GM10266 (cell line): Measurements from ENCODE around the gene ERCC8.
"Not testable (repeated sequence)": the region's sequence is repeated elsewhere in the genome, so short reads cannot be mapped to it uniquely, and the experiment has no call there.

ENCODE experiments used
- DNase-seq: peaks from one replicate; pipeline ENCODE4 v3.0.0; 2012; ENCODE audit errors: extremely low spot score
- CTCF ChIP-seq: IDR thresholded peaks from 2 replicates; pipeline ENCODE4 v1.5.1; 2012; ENCODE audit warnings: mild to moderate bottlenecking, low read depth; ENCODE audit not compliant: control insufficient read depth, insufficient read depth; ENCODE audit errors: missing control alignments

Gene ERCC8

DNA sequence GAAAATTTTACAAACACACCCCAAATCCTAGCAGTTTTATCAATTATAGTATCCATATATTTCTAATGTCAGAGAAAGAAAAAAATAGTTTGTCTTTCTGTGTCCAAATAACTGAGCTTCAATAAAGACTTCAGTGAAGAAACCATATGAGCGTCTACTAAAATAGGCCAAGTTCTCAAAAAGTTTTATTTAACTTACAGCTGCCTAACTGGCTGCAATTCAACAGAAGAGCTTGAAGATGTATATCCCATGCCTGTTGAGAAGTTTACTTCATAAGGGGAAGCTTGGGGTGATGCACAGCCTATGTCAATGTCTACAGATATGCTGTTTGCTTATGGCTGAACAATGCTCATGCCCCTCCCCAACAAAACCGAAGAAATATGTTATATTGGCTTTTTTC is 57.1 kb downstream of the ERCC8 start:
- no peak for TF ChIP-seq CTCF
- no peak for DNase-seq

GRCh38 chr5:60887096-60887495 is 57.8 kb downstream of the ERCC8 start:
- DNase-seq = no peak
- TF ChIP-seq CTCF = no peak

- DNase-seq = no peak
These were observed 58.7 kb downstream of the ERCC8 start for GRCh38 chr5:60886158-60886557.

DNA sequence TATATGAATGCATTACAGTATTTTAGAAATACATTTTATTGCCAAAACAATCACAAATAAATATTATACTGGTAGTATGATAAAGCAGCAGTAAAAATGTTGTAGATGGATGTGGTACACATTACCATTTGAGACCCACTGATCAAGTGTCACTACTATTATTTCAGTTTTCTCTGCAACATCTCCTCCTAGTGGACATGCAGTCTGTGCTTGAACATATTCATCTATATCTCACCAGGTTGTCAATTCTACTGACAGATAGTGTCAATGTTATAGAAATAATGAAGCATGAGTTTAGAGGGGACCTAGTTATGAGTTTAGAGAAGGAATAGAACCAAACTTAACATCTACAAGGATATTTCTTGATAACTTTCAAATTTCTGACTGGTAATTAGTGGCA is 61.6 kb downstream of the ERCC8 start:
- peak; percentile 19 for DNase-seq
- peak; percentile 42 for TF ChIP-seq CTCF

More at GRCh38 chr5:60886158-60886557, 58.7 kb downstream of the ERCC8 start:
- no peak for TF ChIP-seq CTCF

- TF ChIP-seq CTCF = no peak
- no peak for DNase-seq
These were observed 72.0 kb downstream of the ERCC8 start for GRCh38 chr5:60872892-60873291.

DNA sequence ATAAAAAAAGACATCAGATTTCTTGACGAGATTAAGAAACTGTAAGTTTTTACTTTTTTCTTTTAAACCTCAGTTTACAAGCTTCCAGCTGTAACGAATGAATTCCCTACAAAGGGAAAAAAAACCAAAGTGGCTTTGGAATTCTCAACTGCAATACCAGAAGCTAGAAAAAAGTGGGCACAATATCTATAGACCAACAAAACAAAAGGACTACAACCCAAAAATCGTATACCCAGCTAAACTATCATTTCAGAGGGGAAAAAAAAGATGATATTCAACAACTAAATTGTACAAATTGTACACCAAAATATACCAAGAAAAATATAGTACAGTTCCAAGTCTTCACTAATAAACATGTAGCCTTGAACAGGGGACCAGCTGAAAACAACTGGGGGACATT is 74.0 kb downstream of the ERCC8 start:
- TF ChIP-seq CTCF = no peak
- no peak for DNase-seq

- DNase-seq = not testable (repeated sequence)
These were observed 84.3 kb downstream of the ERCC8 start for GRCh38 chr5:60860572-60860971.

DNA sequence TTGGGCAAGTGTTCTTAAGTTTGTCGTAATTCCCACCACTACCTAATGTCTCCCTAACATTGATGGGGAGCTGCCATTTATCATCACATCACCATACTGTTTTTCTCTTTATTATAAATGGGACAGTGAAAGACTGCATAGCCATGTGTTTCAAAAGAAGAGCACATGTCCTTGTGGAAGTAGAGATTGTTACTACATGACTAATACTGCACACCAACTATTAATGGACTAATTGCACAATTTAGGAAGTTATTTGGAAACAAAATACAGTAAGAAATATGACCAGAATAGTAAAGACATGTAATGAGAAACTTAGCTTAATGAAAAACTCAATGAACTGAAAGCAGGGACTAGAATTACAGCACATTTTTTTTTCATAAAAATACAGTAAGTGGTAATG is 88.8 kb downstream of the ERCC8 start:
- no peak for DNase-seq

More for the DNA sequence above, 88.8 kb downstream of the ERCC8 start:
- TF ChIP-seq CTCF = no peak
